ENCODE results near the gene IFIH1.

- no peak for TF ChIP-seq CTCF (IDR thresholded peaks at IDR 0.05)
- TF ChIP-seq ZFX (IDR thresholded peaks at IDR 0.05; ENCODE audit: borderline replicate concordance) = no peak
These were observed 85.8 kb downstream of the IFIH1 start for GRCh38 chr2:162232671-162233070.
